Central memory CD4-positive, alpha-beta T cell (primary cell): Measurements from ENCODE around the gene PARD6G.
"Not testable (repeated sequence)": the region's sequence is repeated elsewhere in the genome, so short reads cannot be mapped to it uniquely, and the experiment has no call there.

Experiments used
- DNase-seq: peaks from one replicate; pipeline ENCODE4 v3.0.0; 2022

Gene PARD6G

DNA sequence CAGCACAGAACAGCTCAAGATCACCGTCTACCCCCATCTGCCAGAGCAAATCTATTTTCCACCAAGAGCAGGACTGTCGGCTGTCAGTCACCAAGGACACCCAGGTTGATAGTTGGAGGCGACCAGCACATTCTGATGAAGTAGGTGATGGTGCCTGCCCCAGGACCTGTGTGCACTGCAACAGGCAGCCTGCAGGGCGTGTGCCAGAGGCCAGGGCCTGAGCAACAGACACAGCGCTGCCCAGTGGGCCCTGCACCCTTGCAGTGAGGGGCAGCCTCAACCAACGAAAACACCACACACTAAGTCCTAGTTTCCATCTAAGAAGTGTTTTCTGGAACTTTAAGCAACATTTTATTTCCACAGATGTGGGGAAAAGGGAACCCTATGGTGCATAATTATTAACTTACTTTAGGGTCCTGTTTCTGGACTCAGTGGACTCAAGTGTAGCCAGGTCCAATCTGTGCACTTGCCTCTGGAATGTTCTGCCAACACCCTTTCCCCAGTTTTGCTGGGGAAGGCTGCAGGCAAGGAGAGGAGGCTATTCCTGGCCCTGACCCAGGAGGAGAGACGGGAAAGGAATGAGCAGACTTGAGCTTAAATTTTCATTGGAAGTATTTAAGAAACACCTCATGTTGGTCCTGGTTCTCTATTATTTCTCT, 76.8 kb downstream of the PARD6G start:
- DNase-seq = no peak

DNA sequence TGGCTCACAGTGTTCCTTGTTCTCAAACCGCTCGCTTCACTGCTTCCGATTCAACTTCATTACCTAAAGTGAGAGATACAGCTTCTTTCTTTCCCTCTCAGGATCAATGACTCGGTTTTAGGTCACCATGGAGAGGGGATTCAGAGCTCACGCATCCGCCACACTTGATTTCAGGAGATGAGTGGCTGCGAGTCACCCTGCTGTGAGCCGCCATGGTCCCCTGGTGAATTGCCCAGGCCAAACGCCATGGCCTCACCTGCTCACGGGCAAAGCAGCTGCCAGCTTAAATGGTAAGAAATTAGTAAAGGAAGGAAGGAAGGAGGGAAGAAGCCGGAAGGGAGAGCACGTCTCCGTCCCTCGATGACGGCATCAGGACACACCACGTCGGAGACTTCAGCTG, 77.7 kb downstream of the PARD6G start:
- DNase-seq = no peak

DNA sequence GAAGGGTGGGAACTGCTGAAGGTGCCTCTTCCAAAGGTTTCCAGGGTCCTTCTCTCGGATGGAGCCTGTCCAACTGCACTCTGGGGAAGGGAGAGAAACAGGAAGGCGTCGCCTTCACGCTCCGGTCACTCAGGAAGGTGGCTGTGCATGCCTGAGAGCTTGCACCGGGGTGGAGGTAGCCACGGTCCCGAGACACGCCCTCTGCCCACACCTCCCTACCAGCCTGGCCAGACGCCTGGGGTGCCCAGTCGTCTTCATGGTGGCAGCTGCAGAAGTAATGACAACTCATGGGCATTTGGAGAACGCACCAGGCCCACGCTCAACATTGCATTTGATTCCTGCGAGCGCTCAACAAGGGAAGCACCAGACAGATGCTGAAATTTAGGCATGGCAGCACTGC, 78.3 kb downstream of the PARD6G start:
- DNase-seq = no peak

DNA sequence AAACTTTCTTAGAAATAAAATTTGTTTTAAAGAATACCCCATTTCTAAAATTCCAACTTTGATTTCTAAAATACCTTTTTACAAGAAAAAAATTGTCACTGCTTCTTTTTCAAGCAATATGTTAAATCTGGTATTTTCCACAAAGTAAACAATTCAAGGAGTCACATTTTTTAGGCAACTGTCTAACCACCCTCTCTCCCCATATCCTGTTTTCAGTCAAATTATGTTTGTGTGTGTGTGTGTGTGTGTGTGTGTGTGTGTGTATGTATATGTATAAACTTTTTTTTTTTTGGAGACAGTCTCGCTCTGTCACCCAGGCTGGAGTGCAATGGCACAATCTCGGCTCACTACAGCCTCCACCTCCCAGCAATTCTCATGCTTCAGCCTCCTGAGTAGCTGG, 79.0 kb downstream of the PARD6G start:
- DNase-seq = no peak

DNA sequence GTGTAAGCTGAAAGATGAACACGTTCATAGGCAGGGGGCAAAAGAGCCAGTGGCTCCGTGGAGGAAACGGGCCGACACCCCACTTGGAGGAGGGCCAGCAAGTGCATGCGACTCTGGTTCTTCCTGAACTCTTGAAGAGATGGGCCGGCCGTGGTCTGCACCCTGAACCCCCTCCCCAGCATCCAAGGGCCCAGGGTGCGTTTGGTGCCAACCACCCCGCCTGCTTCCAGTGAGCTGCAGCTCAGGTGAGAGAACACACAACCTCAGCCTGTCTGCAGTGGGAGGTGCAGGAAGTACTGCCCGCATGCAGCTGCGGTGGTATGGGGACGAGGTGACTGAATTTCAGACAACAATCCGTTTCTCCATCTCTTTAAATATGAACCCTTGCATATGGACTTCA, 79.4 kb downstream of the PARD6G start:
- no peak for DNase-seq

DNA sequence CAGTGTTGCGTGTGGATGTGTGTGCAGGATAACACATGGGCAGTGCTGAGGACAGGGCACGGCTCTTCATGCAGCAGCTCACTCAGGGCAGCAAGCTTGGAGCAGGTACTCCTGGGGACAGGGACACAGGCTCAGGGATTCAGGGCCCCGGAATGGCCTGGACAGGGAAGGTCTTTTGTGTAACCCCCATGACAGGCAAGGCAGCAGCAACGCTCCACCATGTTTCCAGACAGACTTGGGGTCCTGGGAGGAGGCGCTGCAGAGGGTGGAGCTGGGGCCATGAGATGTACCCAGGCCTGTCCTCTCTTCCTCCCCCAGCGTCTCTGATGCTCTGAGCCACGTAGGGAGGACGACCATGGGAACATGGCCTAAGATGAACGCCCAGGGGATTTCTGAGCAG, 80.0 kb downstream of the PARD6G start:
- no peak for DNase-seq

DNA sequence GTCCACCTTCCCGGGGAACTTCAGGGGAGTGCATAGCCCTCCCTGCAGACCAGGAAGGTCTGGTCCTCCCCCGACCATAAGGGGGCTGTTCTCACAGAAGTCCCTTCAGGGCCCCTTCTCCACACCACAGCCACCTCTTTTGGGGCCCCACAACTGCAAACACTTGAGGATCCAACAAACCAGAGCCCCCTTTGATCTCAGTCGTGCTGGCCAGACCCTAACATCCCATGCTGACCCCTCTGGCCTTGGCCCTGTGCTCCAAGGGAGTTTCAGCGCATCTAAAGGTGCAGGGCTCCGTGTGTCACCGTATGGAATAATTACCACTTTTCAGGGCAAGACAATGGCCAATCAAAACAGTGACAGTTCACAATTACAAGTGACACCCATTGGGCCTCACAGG, 80.6 kb downstream of the PARD6G start:
- DNase-seq = no peak

DNA sequence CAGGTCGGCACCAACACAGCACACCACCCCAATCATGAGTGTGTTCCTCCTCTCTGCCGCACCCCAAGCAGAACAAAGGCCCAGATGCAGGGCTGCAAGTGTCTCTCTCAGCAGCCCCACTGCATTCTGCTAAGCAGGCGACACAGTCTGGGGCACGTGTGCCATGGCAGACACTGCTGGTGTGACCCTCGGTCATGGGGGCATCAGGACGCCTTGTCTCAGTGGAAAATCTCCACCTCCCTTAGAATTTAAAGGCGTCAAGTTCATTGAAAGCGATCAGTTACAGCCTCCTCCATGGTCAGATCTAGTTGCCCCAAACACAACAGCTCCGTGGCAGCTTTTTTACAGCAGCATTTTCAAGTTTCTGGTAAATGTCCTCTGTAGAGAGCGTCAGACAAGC, 81.1 kb downstream of the PARD6G start:
- no peak for DNase-seq

DNA sequence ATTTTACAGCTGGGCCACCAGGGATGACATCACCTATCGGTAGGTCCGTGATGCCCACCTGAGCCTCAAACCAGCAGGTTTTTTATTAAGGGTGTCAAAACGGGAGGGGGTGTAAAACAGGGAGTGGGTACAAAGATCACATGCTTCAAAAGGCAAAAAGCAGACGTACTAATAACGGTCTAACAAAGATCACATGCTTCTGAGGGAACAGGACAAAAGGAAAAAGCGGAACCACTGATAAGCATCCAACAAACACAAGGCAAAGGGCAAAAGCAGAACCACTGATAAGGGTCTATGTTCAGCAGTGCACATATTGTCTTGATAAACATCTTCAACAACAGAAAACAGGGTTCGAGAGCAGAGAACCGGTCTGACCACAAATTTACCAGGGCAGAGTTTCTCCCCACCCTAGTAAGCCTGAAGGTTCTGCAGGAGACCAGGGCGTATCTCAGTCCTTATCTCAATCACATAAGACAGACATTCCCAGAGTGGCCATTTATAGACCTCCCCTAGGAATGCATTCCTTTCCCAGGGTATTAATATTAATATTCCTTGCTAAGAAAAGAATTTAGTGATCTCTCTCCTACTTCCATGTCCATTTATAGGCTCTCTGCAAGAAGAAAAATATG, 82.5 kb downstream of the PARD6G start:
- DNase-seq = not testable (repeated sequence)

DNA sequence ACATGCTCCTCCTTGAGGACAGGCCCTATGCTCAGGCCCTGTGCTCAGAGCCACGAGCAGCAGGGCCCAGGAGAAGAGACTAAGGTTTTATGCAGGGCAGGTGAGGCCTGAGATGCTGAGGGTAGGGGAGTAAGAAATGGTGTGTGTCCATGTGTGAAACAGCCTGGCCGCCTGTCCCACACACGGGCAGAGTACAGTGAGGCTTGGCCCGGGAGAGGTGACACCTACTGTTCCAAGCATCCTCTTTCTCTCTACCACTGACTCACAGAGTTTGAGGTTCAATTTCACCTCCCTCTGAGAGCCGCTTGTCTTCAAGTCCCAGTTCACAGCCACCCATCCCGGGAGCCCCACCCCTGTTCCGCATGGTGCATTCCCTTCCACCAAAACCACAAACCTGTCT, 84.1 kb downstream of the PARD6G start:
- DNase-seq = no peak

DNA sequence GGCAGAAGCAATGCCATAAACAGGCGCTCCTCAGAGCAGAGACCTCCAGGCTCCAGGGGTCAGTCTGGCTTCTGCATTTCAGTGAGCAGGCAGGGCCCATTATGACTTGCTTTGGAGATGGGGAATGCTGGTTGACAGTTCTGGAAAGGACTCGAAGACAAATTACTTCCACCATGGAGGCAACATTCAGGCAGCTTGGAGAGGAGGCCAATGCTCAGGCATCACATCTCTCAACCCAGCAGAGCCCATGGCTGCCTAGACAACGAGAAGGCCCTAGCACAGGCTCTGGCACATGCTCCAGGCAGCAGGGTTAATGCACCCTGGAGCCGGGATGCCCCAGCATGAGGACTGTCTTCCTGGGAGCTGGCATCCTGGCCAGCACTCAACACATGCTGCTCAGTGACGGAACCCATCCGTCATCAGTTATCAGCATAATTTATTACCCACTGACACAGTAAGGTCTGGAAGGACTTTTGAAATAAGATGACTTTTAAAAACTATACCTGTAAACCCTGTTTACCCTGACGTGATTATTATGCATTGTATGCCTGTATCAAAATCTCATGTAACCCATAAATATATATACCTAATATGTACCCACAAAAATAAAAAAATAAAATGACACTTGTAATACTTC, 85.4 kb downstream of the PARD6G start:
- DNase-seq = no peak

DNA sequence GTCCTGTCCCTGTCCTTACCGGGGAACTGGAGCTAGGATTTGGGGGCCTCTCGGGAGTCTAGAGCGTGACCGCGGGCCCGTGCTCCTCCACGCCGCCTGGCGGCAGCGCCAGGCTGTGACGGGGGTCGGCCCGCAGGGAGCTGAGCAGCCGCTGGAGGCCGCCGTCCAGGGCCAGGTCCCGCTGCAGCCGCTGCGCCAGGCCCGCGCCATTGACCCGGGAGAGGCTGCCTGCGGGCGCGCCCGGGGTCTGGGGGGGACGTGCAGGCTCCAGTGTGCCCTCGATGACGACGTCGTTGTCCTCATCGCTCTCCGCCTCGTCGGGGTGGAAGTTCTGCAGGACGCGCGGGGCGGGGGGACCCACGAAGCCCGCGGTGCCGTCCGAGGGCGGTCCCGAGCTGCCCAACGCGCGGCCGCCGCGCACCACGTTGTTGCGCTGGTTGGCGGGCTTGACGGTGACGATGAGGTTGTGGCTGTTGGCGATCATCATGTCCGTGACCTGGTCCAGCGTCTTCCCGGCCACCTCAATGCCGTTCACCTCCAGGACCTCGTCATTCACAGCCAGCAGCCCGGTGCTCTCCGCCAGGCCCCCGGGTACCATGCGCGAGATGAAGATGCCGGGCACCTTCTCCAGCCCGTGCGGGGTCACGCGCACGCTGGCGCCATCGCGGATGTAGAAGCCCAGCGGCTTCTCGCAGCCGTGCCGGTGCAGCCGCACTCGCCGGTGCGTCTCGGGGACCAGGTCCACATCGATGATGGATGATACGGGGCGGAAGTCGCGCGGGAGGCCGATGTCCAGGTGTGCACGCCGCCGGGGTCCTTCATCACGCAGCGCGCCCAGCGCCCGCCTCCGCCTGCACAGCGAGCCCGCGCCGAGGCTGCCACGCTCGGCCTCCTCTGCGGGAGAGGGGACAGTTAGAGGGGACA, 87.3 kb downstream of the PARD6G start:
- DNase-seq = peak; percentile 24

DNA sequence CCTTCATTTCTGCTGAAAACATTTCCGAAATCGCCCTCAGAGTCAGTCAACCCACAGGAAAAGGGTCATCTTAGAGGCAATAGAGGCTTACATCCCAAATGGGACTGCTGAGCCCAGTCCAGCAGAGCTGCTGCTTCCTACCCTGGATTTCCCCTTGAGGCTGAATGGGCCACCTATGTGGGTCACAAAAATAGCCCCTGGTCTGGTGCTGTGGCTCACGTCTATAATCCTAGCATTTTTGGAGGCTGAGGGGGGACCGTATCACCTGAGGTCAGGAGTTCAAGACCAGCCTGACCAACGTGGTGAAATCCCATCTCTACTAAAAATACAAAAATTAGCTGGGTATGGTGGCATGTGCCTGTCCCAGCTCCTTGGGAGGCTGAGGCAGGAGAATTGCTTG, 88.9 kb downstream of the PARD6G start:
- no peak for DNase-seq

DNA sequence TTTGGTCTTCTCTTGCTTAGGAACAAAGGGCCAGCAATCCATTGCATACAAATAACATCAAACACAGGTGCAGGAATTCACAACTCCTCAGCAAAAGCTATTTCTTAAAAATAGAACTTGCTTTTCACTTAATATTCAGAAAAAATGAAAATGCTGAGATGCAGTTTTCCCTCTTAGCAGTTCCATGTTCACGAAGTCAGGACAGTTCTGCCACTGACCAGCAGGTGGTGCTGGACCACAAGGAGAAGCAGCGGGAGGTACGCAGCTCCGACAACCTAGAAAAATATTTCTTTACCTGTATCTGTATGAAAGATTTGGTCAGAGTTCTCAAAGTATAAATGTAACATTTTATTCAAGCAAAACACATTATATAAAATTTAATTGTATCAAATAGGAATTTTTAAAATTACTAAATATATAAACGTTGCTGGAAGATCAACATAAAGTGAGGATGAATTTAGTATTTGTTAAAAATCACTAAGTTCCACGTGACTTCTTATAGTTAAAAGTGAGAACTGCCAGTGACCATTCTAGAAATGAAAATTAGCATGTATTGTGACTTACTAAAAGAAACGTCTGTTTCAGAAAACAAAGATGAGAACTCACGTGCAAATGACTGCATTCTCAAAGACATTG, 89.5 kb downstream of the PARD6G start:
- peak; percentile 43 for DNase-seq

DNA sequence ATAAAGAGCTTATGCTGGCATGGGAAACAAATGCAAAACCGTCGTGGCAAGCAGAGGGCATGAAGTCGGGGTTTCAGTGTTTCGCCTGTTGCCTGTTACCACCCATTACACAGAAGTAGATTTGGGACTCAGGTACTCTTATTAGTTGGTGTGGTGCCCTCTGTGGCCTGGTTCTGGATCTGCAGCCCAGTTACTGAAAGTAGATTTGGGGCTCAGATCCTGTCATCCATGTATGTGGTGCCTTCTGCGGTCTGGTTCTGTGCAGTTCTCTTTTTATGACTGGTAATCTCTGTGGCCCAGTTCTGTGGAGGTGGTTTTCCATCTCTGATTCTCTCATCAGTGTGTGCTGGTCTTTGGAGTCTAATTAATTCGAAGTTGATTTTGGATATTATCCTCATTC, 93.0 kb downstream of the PARD6G start:
- peak; percentile 22 for DNase-seq

DNA sequence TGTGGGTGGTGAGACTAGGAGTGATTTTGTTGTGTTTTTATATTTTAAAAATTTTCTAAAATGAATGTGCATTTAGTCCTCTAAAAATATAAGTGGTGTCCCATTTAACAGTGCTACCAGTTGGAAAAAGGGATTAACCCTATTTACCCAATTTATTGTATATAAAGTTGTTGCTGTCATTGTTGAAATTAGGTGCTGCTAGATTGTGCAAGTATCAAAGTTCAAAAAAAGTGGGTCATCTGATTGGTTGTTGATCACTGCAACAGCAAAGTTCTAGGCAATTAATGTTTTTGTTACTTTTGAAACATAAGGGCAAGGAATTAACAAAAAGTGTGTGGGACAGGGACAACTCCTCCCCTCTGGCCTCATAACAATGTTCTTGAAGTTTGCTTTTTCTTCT, 97.6 kb downstream of the PARD6G start:
- no peak for DNase-seq

DNA sequence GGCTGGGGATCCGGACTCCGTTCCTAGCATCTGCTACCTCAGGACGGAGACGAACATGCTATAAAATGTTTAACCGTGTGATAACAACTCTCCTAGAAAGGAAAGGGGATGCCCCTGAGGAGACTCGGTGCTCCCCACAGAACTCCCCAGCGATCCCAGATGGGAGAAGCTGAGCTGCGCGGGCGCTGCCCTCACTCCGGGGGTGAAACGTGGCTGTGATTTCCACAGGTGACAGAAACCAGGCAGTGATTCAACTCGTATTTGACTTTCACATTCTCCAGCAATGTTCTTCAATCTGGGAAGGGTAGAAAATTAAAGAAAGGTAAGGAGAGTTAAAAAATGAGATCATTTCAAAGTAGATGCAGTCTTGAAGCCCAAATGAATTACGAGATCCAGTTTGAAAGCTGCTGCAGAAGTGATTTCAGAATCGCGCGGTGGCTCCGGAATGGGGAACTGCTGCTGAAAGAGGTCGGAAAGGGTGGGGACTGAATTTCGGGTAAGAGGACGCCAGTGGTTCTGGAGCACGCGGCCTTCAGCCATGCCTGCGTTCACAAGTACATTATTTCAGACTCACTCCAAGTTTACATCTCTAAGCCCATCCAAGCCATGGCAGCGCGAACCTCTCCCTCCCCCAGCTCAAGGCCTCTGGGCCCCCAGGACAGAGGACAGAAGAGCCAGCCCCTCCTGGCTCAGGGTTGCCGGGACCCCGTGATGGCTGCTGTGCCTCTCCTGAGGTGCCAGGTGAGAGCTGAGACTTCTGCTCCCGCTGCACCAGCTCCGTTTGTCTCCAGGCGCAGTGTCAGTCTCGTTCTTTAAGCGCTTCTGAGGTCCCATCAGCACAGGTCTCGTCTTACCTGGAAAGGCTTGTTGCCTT, 98.8 kb downstream of the PARD6G start:
- no peak for DNase-seq

DNA sequence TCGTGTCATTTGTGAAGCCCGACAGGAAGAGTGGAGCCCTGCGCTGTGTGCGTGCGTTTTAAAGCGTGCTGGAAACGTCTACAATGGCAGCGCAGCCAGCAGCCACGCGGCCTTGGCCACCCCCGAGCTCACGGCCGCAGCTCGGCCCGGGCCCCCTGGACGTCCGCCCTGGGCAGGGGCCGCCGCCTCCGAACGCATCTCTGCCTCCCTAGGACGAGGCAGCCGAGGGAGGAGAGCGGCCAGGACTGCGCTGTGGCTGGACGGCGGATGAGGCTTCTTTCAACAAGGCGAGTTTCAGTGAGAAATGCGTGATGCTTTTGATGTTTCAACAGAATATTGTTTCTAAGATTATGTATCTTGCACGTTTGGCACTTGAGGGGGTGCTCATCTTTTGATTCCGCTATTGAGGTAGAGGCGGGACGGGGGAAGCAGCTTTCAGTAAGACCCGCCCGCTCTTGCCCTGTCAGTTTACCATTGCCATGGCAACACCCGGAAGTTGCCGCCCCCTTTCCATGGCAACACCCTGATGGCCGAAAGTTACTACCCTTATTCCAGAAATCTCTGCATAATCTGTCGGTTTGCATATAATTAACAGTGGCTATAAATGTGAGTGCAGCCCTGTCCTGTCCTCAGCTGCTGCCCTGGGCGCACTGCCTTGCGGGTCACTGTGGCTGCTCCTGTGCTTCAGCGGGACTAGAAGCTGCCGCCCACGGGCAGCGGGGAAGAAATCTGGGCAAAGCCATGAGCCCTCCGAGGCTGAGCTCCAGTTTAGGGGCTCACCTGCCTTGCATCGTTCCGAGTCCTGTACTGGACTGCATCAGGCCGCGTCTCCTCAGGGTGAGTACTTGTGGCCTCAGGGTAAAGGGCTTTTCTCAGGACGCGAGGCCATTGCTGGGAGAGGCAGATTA, 99.6 kb downstream of the PARD6G start:
- peak; percentile 60 for DNase-seq

DNA sequence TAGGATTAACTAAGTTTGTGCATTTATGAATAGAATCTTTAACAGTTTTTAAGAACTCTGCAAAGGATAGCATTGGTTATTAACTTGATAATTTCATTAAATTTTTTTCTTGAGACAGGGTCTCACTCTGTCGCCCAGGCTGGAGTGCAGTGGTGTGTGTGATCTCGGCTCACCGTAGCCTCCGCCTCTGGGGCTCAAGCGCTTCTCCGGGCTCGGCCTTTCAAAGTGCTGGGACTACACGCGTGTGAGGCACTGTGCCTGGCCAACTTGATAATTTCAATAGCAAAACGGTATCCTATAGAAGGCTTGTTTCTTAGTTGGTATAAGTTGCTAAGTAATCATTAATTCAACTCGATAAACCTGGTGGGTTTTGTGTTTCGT, 100.3 kb downstream of the PARD6G start:
- no peak for DNase-seq

DNA sequence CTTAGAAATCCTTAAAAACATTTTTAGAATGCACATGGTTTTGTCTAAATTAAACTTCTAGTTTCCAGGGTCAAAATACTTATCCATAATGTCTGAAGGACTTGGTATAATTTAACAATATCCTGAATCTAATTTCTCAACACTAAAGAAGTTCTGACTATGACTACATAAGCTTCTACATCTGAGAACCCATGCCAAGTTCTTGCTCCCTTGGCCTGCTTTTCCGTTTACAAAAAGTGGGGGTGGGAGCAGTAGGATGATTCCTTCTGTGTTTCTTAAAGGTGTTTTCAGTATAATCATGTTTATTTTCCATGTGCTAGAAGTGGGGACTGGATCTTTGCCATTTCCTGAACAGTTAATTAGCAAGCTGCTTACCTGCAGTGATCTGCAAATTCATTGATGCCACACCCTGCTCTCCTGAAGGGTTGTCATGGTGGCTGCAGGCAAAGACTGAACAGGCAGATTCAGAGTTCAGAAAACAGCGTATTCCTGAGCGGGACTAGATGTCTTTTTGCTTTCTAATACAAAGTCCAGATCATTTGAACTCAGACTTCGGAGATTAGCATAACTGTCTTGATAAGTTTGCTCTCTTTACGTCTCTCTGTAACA, 102.0 kb downstream of the PARD6G start:
- no peak for DNase-seq
